Stimulated activated CD4-positive, alpha-beta T cell treated with anti-CD3 and anti-CD28 coated beads, Interleukin-12 subunit alpha, Interleukin-12 subunit beta, amount 100 ng/mL, for 4 hours (primary cell): ENCODE measurements around the gene IPCEF1.

Source experiments
- DNase-seq: peaks from one replicate; pipeline ENCODE4 v3.0.0-alpha.2; 2020

IPCEF1 gene

DNA sequence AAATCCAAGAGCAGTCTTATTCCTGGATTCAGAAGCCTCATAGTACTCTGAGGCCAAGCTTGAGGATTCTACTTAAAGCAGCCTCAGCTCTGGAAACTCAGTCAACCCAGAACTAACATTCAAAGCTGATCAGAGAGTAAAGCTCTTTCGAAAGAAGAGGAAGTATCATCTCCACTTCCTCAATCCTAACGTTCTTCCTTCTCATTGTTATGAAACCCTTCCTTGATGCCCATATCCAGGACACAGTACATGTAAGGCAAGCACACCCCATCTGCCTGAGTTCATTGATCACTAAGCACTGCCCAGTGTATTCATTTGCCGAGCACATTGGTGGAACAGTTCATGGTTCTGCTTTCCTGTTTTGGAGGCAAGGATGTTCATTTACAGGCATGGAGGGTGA lies at the start of gene IPCEF1:
IPCEF1 (minus strand) TSS at position 114 of the 400 bp plus-strand sequence. CDS start 90,856 bp downstream, outside the sequence.
- DNase-seq = no peak

DNA sequence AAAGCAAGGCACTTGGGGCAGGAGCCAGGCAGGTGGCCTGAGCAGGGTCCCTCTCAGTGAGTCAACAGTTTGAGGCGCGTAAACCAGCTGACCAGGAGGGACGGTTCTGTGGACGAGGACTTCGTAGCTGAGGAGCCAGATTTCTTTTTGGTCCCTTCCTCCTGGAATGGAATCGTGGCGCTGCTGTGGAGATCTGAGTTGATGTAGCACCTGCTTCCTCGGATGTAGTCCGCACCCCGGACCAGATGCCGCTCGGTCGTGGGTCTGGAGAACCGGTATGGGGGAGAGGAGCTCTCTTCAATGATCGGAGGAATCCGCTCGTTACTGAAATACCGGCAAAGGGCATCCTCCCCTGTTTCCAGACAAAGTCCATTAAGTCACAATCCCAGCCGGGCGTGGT lies 49.7 kb upstream of the IPCEF1 start:
- DNase-seq = no peak

DNA sequence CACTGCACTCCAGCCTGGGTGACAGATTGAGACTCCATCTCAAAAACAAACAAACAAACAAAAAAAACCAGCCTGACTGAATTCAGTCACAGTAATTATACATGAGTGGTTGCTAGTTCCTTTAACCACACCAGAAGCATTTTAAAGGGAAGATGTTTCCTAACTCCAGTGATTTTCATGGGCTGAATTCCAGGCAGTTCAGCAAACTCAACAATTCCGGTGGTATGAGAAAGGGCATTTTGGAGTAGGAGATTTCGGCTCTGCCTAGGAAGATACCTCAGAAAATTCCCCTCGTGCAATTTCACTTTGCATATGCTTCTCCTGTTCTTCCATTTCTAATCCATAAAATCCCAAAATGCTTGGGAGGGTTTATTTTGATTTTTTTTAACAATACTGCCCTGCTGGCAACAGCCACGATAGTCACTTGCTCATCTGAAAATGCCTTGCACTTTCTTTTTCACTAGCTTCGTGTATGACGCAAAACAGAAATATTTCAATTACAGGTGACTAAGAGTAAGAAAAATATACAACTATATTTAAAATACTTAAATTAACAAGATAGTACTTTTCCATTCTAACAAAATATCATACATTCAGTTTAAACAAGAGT lies 48.3 kb upstream of the IPCEF1 start:
- DNase-seq = no peak

DNA sequence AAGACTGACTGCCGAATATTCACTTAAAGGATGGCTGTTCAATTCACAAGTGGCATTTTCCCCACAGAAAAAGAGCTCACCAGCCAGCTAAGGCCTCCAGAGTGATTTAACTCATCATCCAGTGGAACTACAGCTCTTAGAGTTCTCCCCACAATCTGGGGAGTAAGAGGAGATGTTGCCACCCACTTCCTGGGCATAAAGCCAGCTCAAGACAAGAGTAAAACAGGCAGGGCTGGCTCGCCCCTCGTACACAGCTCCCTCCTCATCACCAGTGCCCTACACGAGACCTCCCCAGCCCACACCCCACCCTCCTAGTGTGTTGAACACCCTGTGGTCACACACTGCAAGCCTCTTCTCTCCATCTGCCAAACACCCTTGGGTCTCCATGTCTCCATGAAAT lies 47.2 kb upstream of the IPCEF1 start:
- no peak for DNase-seq

DNA sequence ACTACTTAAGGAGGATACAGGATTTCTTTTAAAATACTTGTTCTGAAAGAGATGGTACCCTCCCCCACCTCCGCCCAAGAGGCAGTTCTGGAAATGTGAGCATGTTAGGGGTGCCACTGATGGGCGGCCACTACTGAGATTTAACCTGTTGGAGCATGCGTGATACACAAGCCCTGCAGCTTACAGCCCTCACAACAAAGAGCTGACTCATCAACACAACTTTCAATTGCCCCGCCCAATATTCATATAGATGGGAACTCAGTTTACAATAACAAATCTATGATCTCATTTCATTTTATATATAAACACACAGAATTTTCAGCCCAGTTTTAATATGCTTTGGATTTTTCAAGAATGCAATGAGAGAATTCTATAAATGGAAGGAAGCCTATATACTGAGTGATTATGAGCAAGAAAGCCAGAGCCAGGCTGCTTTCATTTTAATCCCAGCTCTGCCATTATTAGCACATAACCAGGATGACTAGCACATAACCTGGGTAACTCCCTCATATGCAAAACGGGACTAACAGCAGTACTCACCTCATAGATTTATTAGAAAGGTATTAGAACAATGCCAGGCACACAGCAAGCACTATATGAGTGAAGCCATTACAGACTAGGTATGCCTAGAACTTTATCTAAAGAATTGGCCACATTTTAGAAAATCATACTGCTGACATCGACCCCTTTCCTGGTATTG lies 45.6 kb upstream of the IPCEF1 start:
- DNase-seq = no peak

DNA sequence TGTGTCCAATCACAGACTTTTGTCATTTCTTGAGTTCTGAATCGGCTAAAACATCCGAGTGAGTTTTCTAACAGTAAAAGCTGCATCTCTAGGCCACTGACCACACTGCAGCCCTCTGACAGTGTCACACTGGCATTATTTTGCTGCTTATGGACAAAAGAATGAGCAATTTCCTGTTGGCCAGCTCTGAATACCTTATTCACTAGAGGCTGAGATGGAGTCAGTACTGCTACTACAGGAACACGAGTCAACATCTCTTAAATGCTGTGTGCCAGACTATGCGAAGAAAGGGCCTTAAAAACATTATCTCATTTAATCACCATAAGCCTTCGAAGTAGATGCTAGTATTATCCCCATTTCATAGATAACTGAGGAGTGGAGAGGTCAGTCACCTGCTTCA lies 42.5 kb upstream of the IPCEF1 start:
- DNase-seq = no peak

- no peak for DNase-seq
Observed at GRCh38 chr6:154397491-154398195, 41.0 kb upstream of the IPCEF1 start.

DNA sequence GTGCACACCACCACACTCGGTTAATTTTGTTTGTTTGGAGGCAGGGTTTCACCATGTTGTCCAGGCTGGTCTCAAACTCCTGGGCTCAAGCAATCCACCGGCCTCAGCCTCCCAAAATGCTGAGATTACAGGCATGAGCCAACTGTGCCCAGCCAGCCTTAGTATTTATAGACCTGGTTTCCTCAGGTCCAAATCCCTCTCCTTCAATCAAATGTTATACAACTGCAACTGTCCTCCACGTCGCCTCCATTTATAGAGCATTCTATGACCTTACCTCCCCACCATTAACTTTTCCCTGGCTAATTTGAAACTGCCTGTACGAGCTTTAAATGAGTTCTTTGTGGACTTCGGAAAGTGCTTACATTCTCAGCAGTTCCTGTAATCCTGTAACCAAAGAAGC lies 39.3 kb upstream of the IPCEF1 start:
- no peak for DNase-seq

DNA sequence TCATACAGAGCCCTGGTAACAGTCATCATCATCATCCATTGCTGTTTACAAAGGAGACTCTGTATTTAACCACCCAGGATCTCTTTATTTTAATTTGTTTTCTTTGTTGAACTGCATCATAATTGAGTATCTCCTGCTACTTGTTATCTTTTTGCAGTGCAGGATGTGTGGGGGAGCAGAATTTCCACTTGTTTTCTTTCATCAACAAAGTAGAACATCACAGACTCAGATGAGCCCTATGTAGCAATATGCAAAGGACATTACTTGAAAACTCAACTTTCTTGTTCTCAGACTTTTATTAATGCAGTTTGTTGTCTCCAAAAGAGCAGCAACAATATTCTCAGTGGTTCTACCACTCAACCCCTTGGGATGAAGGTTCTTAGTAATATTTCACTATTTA lies 38.7 kb upstream of the IPCEF1 start:
- no peak for DNase-seq

GRCh38 chr6:154394571-154394970 lies 38.0 kb upstream of the IPCEF1 start:
- DNase-seq = no peak

- no peak for DNase-seq
Observed at GRCh38 chr6:154390034-154390433, 33.4 kb upstream of the IPCEF1 start.

DNA sequence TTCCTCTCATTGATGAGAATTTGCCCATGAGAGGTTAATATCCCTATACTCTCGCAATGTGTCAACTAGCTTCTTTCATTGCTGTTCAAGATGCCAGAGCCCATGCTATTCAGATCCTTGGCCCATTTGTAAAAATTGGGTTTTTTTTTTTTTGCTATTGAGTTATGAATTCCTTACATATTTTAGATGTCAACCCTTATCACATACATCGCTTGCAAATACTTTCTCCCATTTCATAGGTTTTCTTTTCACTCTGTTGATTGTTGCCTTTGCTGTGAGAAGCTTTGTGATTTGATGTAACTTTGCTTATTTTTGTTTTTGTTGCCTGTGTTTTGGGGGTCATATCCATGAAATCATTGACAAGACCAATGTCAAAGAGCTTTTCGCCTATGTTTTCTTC lies 32.2 kb upstream of the IPCEF1 start:
- DNase-seq = no peak

DNA sequence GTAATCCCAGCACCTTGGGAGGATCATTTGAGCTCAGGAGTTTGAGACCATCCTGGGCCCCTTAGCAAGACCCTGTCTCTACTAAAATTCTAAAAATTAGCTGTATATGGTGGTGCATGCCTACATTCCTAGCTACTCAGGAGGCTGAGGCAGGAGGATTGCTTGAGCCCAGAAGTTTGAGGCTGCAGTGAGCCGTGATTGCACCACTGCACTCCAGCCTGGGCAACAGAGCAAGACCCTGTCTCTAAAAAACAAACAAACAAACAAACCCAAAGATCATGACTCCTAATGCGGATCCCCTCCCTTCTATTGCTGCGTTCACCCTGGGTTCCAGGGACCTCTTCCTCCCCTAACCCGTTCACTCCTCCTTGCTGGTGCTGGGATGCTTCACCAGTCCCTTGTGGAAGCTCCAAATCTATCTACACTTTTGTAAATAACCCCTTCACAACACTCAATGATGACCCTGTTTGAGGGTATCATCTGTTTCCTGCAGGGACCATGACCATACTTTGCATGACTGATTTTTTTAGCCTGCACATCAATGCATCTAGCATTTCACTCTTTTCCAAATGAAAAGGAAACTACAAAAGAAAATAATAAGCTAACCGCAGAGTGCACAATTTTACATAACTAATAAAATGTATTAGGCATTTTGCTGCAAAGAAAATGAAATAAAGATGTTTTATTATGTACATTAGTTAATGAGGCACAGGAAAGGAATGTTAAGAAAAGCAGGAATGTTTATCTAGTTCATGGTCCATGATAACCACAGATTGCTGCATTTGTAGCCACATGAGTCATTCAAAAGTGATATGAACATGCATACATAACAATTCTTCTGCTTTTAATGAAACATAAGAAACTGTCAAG lies 30.5 kb upstream of the IPCEF1 start:
- no peak for DNase-seq

- DNase-seq = no peak
Observed at GRCh38 chr6:154384191-154384590, 27.6 kb upstream of the IPCEF1 start.

DNA sequence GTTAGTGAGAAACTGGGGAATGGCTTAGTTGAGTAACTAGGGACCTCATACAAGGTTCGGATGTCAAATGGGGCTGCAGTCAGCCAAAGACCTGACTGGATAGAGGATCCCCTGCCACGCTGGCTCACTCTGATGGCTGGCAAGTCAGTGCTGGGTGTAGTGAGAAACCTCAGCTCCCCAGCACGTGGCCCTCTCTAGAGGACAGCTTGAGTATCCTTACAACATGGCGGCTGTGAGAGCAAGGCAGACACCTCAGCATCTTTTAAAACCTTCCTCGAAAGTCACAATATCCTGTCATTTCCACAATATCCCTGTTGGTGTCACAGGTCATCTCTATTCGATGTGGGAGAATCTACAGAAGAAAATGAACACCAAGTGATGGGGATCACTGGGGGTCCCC lies 26.7 kb upstream of the IPCEF1 start:
- DNase-seq = no peak

DNA sequence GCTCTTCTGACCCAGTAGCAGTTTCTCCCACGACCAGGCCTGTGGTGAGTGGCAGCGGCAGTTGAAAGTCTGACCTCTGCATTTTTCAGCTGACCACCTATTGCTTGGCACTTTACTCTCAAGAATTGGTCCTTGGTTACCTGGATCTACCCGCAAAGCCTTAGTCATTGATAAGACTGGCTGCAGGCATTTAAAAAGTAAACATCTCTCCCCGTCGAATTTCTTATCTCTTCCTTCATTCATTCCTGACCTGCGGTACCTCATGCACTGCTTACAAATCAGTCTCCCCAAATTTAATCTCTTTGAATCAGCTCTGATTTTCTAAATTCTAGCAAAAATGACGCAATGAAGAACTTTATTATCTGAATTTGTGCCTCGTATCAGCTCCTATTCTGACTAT lies 26.1 kb upstream of the IPCEF1 start:
- DNase-seq = no peak

DNA sequence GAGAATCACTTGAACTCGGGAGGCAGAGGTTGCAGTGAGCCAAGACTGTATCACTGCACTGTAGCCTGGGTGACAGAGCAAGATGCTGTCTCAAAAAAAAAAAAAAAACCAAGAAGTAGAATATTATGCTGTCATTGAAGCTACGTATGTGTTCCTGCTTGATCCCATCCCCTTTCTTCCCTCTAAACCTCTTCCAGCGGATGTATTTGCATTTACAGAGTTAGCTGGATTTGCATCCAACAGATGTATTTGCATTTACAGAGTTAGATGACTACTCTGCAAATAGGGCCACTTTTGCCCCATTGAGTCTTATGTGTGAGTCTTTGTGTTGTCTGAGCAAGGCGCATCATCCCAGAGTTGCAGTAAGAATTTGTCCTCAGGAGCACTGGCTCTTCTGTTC lies 24.9 kb upstream of the IPCEF1 start:
- DNase-seq = no peak

- DNase-seq = no peak
Observed at GRCh38 chr6:154380741-154381140, 24.1 kb upstream of the IPCEF1 start.

- no peak for DNase-seq
Observed at GRCh38 chr6:154379585-154379984, 23.0 kb upstream of the IPCEF1 start.

- no peak for DNase-seq
Observed at GRCh38 chr6:154378518-154378917, 21.9 kb upstream of the IPCEF1 start.

DNA sequence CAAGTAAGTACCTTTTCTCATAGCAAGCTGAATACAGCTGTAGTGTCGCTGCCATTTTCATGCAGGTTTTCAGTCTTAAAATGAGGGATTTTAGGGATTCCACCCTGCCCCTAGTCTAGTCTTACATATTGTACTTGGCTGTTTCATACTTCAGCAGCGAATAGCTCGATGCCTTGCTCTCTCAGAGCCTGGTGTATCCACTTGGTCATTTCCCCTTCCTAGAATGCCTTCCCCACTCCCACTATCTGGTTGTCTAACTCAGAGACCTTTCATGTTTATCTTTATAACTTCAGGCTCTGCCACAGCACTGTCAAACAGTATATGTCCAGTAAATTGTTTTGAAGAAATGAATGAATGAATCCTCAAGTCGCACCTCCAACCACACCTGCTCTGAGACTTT lies 21.1 kb upstream of the IPCEF1 start:
- DNase-seq = no peak

DNA sequence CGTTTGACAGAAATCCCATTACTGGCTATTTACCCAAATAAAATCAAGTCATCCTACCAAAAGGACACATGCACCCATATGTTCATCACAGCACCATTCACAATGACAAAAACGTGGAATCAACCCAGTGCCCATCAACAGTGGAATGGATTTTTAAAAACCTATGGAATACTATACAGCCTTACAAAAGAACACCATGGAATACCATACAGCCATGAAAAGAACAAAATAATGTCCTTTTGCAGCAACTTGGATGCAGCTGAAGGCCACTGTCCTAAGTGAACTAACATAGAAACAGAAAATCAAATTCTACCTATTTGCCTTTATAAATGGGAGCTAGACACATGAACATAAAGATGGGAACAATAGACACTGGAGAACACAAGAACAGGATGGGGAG lies 17.4 kb upstream of the IPCEF1 start:
- no peak for DNase-seq

DNA sequence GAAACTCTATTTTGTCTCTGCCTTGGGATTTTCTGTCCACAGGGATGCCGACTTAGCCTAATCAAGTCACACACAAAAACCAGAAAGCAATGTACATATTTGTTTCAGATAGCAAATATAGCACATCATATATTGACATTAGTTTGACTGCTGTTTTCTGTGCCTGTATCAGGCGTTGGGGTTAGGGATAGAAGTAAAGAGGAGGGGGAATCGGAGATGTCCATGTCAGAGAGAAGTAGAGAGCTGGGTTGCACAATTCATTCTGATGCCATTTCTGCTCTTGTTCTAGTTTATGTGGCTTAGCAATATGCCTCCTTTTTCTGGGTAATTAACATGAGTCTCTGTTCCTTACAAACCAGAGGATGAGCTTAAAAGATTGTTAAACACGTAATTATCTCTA lies 14.7 kb upstream of the IPCEF1 start:
- no peak for DNase-seq
